ENCODE measurements around the gene PRMT7. TPM values are rescaled to one million over a fixed set of nuclear protein-coding genes. Genes with fewer than 3 reads are reported as not detected.
A peak's percentile ranks its signal among the peaks of the same experiment; 100 is the strongest.

PRMT7 gene
- polyA plus RNA-seq, 10 donors, result 36.3 to 49.9 (median 38.8) TPM

GRCh38 chr16:68361485-68361884 is 50.7 kb downstream of the PRMT7 start:
- no peak for DNase-seq

- DNase-seq, result no peak
These were observed 51.6 kb downstream of the PRMT7 start for GRCh38 chr16:68362262-68362913.

- DNase-seq, result no peak
These were observed 52.3 kb downstream of the PRMT7 start for GRCh38 chr16:68362947-68363657.

- no peak for DNase-seq
These were observed 53.1 kb downstream of the PRMT7 start for GRCh38 chr16:68363658-68364521.

- no peak for DNase-seq
These were observed 53.8 kb downstream of the PRMT7 start for GRCh38 chr16:68364561-68364998.

- no peak for DNase-seq
These were observed 54.5 kb downstream of the PRMT7 start for GRCh38 chr16:68365167-68365817.

- DNase-seq, result no peak
These were observed 55.2 kb downstream of the PRMT7 start for GRCh38 chr16:68366062-68366461.

GRCh38 chr16:68367030-68367429 is 56.2 kb downstream of the PRMT7 start:
- DNase-seq, result peak in 2 of 3 donors; percentile 33 to 59

- no peak for DNase-seq
These were observed 56.6 kb downstream of the PRMT7 start for GRCh38 chr16:68367440-68367839.

GRCh38 chr16:68367891-68368290 is 57.1 kb downstream of the PRMT7 start:
- DNase-seq, result no peak

GRCh38 chr16:68368301-68368888 is 57.6 kb downstream of the PRMT7 start:
- no peak for DNase-seq

GRCh38 chr16:68369168-68369567 is 58.3 kb downstream of the PRMT7 start:
- no peak for DNase-seq

- no peak for DNase-seq
These were observed 59.1 kb downstream of the PRMT7 start for GRCh38 chr16:68369697-68370580.

GRCh38 chr16:68370581-68371275 is 59.9 kb downstream of the PRMT7 start:
- DNase-seq, result no peak

GRCh38 chr16:68371276-68371651 is 60.4 kb downstream of the PRMT7 start:
- DNase-seq, result no peak

- no peak for DNase-seq
These were observed 61.0 kb downstream of the PRMT7 start for GRCh38 chr16:68371706-68372380.

- no peak for DNase-seq
These were observed 61.5 kb downstream of the PRMT7 start for GRCh38 chr16:68372381-68372720.

- no peak for DNase-seq
These were observed 62.0 kb downstream of the PRMT7 start for GRCh38 chr16:68372806-68373205.

- no peak for DNase-seq
These were observed 62.9 kb downstream of the PRMT7 start for GRCh38 chr16:68373528-68374245.

All from muscle of back (tissue), 11 donors.